AG10803 (cell line): ENCODE results near the gene CREBBP.
A peak's percentile ranks its signal among the peaks of the same experiment; 100 is the strongest.

ENCODE experiments used
- DNase-seq: peaks from one replicate; pipeline ENCODE4 v3.0.0; 2010; ENCODE audit warnings: low read depth
- H3K4me3 ChIP-seq: 2 replicates; pipeline ENCODE4 v1.5.1; 2011; ENCODE audit warnings: mild to moderate bottlenecking, low read length, control low read depth
- CTCF ChIP-seq: conservative IDR thresholded peaks from 2 replicates; pipeline ENCODE4 v1.5.1; 2011; ENCODE audit warnings: mild to moderate bottlenecking, low read length, control low read depth, inconsistent platforms

The CREBBP gene

GRCh38 chr16:3726021-3726687, 154.4 kb downstream of the CREBBP start:
- no peak overlapping the region for H3K4me3 ChIP-seq
- DNase-seq: no peak
- no peak for TF ChIP-seq CTCF

DNA sequence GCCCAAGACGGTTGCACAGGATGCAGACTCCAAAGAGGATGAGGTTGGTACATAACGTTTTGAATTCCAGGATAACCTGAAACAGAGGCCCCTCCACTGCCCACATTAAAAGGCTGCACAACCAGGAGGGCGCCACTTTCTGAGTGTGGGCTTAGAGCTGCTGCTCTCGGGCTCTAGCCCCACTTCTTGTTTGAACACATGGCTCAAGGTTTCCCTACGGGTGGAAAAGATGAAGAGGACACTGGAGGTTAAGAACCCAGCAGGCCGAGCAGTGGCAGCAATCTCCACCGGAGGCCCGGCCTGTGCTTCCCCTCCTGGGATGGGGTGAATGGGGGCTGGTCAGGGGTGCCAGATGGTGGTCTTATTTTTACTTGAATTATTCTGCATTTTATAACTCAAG, 155.2 kb downstream of the CREBBP start:
- no peak overlapping the region for H3K4me3 ChIP-seq
- TF ChIP-seq CTCF: no peak
- DNase-seq: no peak

GRCh38 chr16:3722508-3722907, 158.0 kb downstream of the CREBBP start:
- DNase-seq: no peak
- TF ChIP-seq CTCF: no peak
- H3K4me3 ChIP-seq: no peak overlapping the region

DNA sequence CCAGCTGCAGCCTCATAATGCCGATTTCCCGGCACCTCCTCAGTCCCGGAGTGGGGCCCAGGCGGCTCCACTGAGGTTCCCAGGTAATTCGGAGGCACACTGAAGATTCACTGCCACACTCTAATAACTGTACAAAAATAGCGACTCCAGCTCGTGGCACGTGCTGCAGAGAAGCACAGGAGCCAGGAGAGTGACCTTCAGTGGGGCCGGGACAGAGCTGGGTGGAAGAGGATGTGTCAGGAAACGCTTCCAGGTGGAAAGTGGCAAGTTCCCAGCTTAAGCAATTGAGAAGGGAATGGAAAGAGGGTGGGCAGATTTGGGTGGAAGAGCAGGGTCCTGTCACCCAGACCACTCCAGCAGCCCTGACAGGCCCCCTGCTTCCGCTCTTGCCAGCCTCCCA, 160.1 kb downstream of the CREBBP start:
- no peak for TF ChIP-seq CTCF
- no peak for DNase-seq
- no peak overlapping the region for H3K4me3 ChIP-seq

DNA sequence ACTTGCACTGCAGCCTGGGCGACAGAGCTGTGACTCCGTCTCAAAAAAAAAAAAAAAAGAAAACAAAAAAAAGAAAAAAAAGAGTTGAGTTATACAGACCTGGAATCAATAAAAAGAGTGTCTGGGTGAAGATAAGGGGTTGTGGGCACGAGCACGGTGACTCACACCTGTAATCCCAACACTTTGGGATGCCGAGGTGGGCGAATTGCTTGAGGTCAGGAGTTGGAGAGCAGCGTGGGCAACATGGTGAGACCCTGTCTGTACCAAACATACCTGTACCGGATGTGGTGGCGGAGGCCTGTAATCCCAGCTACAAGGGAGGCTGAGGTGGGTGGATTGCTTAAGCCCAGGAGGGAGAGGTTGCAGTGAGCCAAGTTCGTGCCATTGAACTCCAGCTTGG, 161.9 kb downstream of the CREBBP start:
- no peak for TF ChIP-seq CTCF
- no peak overlapping the region for H3K4me3 ChIP-seq
- DNase-seq: no peak

DNA sequence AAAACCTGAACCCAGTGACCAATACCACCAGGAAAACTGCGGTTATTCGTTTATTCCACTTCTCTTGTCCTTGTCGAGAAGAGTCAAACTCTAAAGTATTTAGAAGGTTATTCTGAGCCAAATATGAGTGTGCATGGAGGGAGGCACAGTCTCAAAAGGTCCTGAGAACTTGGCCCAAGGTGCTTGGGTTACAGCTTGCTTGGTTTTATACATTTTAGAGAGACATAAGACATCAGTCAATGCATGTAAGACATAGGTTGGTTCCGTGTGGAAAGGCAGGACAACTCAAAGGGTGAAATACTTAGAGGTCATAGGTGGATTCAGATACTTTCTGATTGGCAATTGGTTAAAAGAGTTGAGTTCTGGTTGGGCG, 162.5 kb downstream of the CREBBP start:
- TF ChIP-seq CTCF: no peak
- H3K4me3 ChIP-seq: peak overlapping the region; percentile 90
- no peak for DNase-seq

GRCh38 chr16:3717235-3718018, 163.1 kb downstream of the CREBBP start, which contains the start of gene TRAP1:
TRAP1 (minus strand) TSS chr16:3717524; CDS start chr16:3717508, 16 bp downstream.
- peak within 1 kb of the TSS; percentile 90 for H3K4me3 ChIP-seq
- DNase-seq: peak; percentile 77
- TF ChIP-seq CTCF: no peak
